Fibroblast of villous mesenchyme (primary cell): ENCODE measurements around the gene KLHDC3. TPM values are rescaled to one million over a fixed set of nuclear protein-coding genes. Genes with fewer than 3 reads are reported as not detected.

Experiments
- DNase-seq: peaks from one replicate; pipeline ENCODE4 v3.0.0-alpha.2; 2010; ENCODE audit warnings: low read depth
- H3K4me3 ChIP-seq: 2 replicates; pipeline ENCODE4 v1.5.1; 2011; ENCODE audit warnings: low read depth, mild to moderate bottlenecking, low read length
- total RNA-seq: library from RNA; depleted of rRNA; stranded (reverse); fragments of >200 nt; gene quantifications from 2 replicates; pipeline ENCODE4 v1.2.3, GENCODE V29; 2012
- TF ChIP-seq, protein P1 (sequence below): IDR thresholded peaks from 2 replicates; pipeline ENCODE4 v1.5.1; 2012; ENCODE audit warnings: low read depth, mild to moderate bottlenecking, low read length; ENCODE audit not compliant: insufficient read depth

KLHDC3 gene
- total RNA-seq, 1 donor, result 93.3 TPM

DNA sequence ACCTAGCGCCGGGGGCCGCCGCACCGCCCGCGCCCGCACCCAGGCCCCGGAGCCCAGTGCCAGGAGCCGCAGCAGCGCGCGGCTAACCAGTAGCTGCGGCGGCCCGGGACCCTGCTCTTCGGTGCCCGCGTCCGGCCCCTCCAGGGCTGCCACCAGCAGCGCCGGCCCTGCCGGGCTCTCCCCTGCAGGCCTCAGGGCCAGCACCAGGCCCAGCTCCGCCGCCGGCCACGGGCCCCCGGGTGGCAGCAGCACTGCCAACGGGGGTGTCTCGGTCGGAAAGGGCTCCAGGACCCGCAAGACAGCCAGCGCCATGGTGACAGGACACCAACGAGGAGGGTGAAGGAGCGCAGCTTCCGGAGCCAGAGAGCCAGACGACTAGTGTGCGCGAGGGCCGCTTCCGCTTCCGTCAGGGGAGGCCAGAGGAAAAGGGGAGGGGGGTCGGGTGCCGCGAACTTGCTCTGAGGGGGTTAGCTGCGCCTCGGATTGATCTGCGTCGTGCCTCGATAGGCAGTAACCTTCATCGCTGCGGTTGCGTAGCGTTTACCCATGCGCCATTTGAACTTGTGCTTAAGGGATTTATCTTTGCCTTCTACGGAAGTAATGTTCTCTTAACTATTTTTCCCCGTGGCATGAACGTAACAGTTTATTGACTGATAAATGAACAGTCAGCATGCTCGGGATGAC lies 35.1 kb upstream of the KLHDC3 start, which contains the start of gene PEX6:
Gene PEX6, minus strand, starts transcription at position 343 of the 684 bp plus-strand sequence. Its CDS starts 31 bp downstream, at position 312.
- peak within 1 kb of the TSS; percentile 76 for H3K4me3 ChIP-seq
- DNase-seq, result peak; percentile 87
- TF ChIP-seq, protein P1, sequence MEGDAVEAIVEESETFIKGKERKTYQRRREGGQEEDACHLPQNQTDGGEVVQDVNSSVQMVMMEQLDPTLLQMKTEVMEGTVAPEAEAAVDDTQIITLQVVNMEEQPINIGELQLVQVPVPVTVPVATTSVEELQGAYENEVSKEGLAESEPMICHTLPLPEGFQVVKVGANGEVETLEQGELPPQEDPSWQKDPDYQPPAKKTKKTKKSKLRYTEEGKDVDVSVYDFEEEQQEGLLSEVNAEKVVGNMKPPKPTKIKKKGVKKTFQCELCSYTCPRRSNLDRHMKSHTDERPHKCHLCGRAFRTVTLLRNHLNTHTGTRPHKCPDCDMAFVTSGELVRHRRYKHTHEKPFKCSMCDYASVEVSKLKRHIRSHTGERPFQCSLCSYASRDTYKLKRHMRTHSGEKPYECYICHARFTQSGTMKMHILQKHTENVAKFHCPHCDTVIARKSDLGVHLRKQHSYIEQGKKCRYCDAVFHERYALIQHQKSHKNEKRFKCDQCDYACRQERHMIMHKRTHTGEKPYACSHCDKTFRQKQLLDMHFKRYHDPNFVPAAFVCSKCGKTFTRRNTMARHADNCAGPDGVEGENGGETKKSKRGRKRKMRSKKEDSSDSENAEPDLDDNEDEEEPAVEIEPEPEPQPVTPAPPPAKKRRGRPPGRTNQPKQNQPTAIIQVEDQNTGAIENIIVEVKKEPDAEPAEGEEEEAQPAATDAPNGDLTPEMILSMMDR, result no peak

DNA sequence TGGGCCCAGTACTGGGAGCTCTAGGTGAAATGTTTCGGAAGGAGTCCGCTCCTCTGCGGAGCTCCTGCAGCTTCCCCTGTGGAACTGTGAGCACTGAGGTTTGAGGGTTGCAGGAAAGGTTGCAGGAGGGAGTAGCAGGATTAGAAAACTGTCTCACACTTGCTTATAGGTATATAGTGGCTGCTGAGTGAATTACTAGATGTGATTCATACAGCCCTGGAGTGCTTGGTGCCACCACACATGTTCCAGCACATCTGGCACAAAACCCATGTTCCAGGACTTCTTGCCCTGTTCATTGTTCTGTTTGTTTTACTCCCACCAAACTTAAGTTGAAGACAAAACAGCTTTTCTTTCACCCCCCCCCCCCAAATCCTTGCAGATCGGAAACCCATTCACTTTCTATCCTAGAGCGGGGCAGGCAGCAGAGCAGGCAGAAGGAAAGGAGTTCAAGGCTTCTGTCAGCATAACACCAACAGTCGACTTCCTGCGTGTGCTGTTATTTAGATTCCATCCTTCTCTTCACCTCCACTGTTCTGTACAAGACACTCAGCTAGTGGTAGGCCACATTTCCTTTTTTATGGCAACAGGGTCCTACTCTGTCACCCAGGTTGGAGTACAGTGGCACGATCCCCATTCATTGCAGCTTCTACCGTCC lies 34.4 kb upstream of the KLHDC3 start:
- TF ChIP-seq, protein P1, result no peak

DNA sequence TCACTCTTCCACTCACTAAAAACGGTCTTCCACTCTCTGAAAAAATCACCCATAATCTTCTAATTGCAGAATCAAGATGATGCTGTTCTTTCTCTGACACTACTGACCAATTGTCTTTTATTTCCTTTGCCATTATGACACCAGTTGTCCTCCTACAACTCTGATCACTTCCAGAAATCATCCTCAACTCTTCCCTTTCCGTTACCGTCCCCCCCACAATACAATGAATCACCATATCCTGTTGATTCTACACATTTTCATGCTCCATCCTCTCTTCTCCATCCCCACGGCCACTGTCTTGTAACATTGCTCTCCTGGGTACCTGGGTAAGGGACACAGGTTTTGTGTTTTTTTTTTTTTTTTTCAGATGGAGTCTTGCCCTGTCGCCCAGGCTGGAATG lies 32.2 kb upstream of the KLHDC3 start:
- DNase-seq, result no peak
- no peak overlapping the region for H3K4me3 ChIP-seq
- TF ChIP-seq, protein P1, result no peak

More for the DNA sequence above, 34.4 kb upstream of the KLHDC3 start:
- peak overlapping the region; percentile 76 for H3K4me3 ChIP-seq
- DNase-seq, result no peak

DNA sequence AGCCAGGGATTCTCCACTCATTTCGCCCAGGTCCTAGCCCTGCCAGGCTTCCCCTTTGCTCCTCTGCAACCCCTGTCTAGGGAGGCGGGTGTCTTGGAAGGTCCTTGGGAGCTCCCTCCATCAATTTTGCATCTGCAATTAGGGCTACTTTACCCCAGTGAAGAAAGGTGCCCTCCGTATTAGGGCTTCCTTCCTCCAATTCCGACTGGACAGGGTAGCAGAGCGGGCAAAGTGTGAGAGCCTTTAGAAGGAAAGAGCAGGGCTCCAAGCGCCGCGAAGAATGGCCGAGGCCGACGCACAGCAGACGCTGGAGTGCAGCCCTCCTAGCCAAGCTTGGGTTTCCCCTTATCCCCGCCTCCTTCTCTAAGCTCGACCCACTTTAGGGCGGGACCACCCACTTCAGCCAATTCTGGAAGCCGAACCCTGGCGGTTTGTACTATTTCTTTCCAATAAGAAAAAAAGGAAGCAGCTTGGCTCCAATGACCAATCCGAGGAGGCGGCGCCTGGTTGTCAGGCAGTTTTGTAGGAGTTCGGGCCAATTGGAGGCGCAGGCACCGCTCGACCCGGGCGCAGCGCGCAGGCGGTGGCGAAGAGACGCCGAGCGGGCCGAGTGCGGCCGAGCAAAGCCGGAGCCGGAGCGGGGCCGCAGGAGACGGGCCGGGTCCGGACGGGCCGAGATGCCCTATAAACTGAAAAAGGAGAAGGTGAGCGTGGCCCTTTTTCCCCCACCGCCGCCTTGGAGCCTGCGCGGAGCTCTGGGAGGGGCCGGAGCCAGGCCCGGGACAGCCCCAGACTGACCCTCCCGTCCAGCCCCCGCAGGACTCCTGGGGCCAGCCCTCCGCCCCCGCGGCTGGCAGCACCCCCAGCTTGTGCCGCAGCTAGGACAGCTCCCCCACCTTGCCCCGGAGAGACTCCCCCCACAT lies 29.8 kb upstream of the KLHDC3 start, which contains the start of gene PPP2R5D:
Gene PPP2R5D, plus strand, starts transcription at position 570 of the 923 bp plus-strand sequence. Its CDS starts 108 bp downstream, at position 678.
- peak within 1 kb of the TSS; percentile 83 for H3K4me3 ChIP-seq
- DNase-seq, result peak; percentile 99
- TF ChIP-seq, protein P1, result no peak

DNA sequence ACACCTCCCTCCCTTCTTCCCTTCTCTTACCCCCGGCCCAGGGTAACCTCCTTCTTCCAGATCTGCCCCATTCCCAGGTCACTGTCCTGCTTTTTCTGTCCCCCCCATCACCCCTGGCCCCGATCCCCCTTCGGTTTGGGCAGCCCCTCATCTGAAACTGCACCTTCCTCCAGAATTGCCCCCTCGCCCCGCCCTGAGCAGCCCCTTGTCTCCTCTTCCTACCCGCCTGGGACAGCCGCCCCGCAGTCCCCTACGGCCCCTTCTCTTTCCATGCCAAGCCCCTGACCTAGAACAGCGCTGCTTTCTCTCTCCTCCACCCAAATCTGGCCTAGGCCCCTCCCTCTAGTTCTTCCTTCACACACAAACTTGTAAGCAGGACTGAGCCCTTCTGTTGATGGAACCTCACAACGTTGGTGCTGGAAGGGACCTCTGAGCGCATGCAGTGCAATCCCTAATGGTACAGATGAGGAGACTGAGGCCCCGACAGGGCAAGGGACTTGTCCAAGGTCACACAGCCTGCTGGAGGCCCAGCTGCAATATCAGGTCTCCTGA lies 29.0 kb upstream of the KLHDC3 start:
- peak; percentile 34 for DNase-seq
- peak overlapping the region; percentile 83 for H3K4me3 ChIP-seq
- TF ChIP-seq, protein P1, result no peak
